ENCODE results near the gene LIX1.

Gene LIX1

GRCh38 chr5:97065475-97065874 lies 76.9 kb downstream of the LIX1 start:
- TF ChIP-seq, protein P1, sequence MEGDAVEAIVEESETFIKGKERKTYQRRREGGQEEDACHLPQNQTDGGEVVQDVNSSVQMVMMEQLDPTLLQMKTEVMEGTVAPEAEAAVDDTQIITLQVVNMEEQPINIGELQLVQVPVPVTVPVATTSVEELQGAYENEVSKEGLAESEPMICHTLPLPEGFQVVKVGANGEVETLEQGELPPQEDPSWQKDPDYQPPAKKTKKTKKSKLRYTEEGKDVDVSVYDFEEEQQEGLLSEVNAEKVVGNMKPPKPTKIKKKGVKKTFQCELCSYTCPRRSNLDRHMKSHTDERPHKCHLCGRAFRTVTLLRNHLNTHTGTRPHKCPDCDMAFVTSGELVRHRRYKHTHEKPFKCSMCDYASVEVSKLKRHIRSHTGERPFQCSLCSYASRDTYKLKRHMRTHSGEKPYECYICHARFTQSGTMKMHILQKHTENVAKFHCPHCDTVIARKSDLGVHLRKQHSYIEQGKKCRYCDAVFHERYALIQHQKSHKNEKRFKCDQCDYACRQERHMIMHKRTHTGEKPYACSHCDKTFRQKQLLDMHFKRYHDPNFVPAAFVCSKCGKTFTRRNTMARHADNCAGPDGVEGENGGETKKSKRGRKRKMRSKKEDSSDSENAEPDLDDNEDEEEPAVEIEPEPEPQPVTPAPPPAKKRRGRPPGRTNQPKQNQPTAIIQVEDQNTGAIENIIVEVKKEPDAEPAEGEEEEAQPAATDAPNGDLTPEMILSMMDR (IDR thresholded peaks at IDR 0.05; ENCODE audit: low read depth, low read length, missing control alignments) = no peak
- H3K4me3 ChIP-seq (replicated peaks; ENCODE audit: low read depth, low read length) = no peak overlapping the region
- no peak for DNase-seq (ENCODE audit: extremely low read depth, low read depth)

- TF ChIP-seq, protein P1 (IDR thresholded peaks at IDR 0.05; ENCODE audit: low read depth, low read length, missing control alignments) = no peak
- DNase-seq (ENCODE audit: extremely low read depth, low read depth) = no peak
- no peak overlapping the region for H3K4me3 ChIP-seq (replicated peaks; ENCODE audit: low read depth, low read length)
Observed at GRCh38 chr5:97063251-97063650, 79.2 kb downstream of the LIX1 start.

GRCh38 chr5:97062046-97062445 lies 80.4 kb downstream of the LIX1 start:
- TF ChIP-seq, protein P1 (IDR thresholded peaks at IDR 0.05; ENCODE audit: low read depth, low read length, missing control alignments) = no peak
- no peak overlapping the region for H3K4me3 ChIP-seq (replicated peaks; ENCODE audit: low read depth, low read length)
- no peak for DNase-seq (ENCODE audit: extremely low read depth, low read depth)

GRCh38 chr5:97056263-97056662 lies 86.1 kb downstream of the LIX1 start:
- H3K4me3 ChIP-seq (replicated peaks; ENCODE audit: low read depth, low read length) = no peak overlapping the region
- no peak for DNase-seq (ENCODE audit: extremely low read depth, low read depth)
- TF ChIP-seq, protein P1 (IDR thresholded peaks at IDR 0.05; ENCODE audit: low read depth, low read length, missing control alignments) = no peak

DNA sequence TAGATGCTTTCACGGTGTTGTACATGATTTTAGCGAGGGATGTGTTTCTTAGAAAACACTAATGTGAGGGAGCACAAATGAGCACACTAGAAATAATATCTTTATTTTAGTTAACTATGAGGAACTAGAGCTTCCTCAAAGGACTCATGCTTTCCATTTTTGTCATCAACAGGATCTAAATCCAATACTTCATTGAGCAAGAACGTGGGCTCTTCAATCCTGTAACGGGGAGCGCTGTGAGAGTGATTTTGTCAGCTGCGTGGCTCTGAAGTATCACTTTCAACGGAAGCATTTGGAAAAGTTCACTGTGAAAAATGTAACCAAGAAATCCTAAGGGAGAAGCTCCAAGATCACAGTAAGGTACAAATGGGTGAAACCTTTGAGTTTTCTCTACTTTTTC lies 93.2 kb downstream of the LIX1 start:
- no peak for DNase-seq (ENCODE audit: extremely low read depth, low read depth)
- no peak overlapping the region for H3K4me3 ChIP-seq (replicated peaks; ENCODE audit: low read depth, low read length)
- TF ChIP-seq, protein P1 (IDR thresholded peaks at IDR 0.05; ENCODE audit: low read depth, low read length, missing control alignments) = no peak

- TF ChIP-seq, protein P1 (IDR thresholded peaks at IDR 0.05; ENCODE audit: low read depth, low read length, missing control alignments) = no peak
- DNase-seq (ENCODE audit: extremely low read depth, low read depth) = no peak
Observed at GRCh38 chr5:97047076-97047475, 95.3 kb downstream of the LIX1 start.

DNA sequence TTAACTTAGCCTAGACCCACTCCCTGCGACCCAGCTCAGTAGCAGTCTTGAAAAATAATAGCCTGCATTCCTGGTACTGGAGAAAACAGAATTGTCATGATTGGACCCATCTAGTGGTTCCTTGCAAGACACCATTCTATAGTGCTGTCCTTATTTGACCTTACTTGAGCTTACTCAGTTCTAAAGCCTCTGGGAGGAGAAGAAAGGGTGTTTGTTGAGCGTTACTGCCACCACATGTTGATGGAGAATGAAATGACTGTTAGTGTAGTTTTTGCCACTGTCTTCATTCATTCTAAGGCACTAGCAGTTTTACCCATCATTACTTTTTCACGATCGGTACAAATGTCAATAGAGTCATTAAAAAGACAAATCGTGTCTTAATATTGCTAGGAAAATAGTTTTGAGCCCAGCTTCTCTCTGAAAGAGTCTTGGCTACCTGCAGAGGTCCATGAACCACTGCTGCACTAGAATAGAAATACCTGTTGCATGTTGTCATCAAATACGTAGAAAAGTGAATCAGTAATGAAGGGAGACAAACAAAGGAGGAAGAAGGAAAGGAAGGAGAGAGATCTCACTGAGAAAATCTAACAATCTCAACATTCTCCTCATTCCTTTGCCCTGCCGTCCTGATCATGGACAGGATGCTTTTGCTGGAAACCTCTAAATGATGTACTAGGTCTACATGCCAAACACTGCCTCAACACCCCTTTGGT lies 96.0 kb downstream of the LIX1 start:
- H3K4me3 ChIP-seq (replicated peaks; ENCODE audit: low read depth, low read length) = no peak overlapping the region
- TF ChIP-seq, protein P1 (IDR thresholded peaks at IDR 0.05; ENCODE audit: low read depth, low read length, missing control alignments) = no peak
- no peak for DNase-seq (ENCODE audit: extremely low read depth, low read depth)

More at GRCh38 chr5:97047076-97047475, 95.3 kb downstream of the LIX1 start:
- no peak overlapping the region for H3K4me3 ChIP-seq (replicated peaks; ENCODE audit: low read depth, low read length)

All from HFF-Myc (cell line).